Endothelial cell (in vitro differentiated cells): ENCODE measurements around the gene OGFR. TPM values are rescaled to one million over a fixed set of nuclear protein-coding genes. Genes with fewer than 3 reads are reported as not detected.
A peak's percentile ranks its signal among the peaks of the same experiment; 100 is the strongest.

Experiments
- DNase-seq: peaks from one replicate; pipeline ENCODE4 v3.0.0; 2021; ENCODE audit warnings: low spot score
- H3K27ac Mint-ChIP-seq: one replicate; pipeline ENCODE4 v1.8.0; 2021; ENCODE audit warnings: mixed read lengths, inconsistent platforms; ENCODE audit not compliant: unreplicated experiment
- H3K27me3 Mint-ChIP-seq: one replicate; pipeline ENCODE4 v1.8.0; 2021; ENCODE audit warnings: mild to moderate bottlenecking, moderate library complexity, mixed read lengths, inconsistent platforms; ENCODE audit not compliant: unreplicated experiment
- H3K36me3 Mint-ChIP-seq: one replicate; pipeline ENCODE4 v1.8.0; 2021; ENCODE audit warnings: mild to moderate bottlenecking, low read depth, mixed read lengths, inconsistent platforms; ENCODE audit not compliant: unreplicated experiment
- H3K4me1 Mint-ChIP-seq: one replicate; pipeline ENCODE4 v1.8.0; 2021; ENCODE audit warnings: mild to moderate bottlenecking, mixed read lengths, inconsistent platforms; ENCODE audit not compliant: unreplicated experiment
- H3K4me3 Mint-ChIP-seq: one replicate; pipeline ENCODE4 v1.8.0; 2021; ENCODE audit warnings: mild to moderate bottlenecking, mixed read lengths, inconsistent platforms; ENCODE audit not compliant: unreplicated experiment
- H3K9me3 Mint-ChIP-seq: one replicate; pipeline ENCODE4 v1.8.0; 2021; ENCODE audit warnings: mixed read lengths, inconsistent platforms; ENCODE audit not compliant: unreplicated experiment
- CTCF ChIP-seq: fragments of 200-600 bp; sonication (generic); IDR thresholded peaks from one replicate; pipeline ENCODE4 v1.5.0; 2021; ENCODE audit warnings: antibody characterized with exemption; ENCODE audit not compliant: unreplicated experiment
- total RNA-seq: library from RNA; stranded (reverse); fragmentation: NEBNext Ultra II Directional; extraction: Animal tissue kit (Norgen Biotek cat#: 25700); gene quantifications from one replicate; pipeline ENCODE4 v1.2.1, GENCODE V29; 2021; ENCODE audit not compliant: unreplicated experiment

OGFR gene
- total RNA-seq, 1 donor from 2014 or later = 27.6 TPM

DNA sequence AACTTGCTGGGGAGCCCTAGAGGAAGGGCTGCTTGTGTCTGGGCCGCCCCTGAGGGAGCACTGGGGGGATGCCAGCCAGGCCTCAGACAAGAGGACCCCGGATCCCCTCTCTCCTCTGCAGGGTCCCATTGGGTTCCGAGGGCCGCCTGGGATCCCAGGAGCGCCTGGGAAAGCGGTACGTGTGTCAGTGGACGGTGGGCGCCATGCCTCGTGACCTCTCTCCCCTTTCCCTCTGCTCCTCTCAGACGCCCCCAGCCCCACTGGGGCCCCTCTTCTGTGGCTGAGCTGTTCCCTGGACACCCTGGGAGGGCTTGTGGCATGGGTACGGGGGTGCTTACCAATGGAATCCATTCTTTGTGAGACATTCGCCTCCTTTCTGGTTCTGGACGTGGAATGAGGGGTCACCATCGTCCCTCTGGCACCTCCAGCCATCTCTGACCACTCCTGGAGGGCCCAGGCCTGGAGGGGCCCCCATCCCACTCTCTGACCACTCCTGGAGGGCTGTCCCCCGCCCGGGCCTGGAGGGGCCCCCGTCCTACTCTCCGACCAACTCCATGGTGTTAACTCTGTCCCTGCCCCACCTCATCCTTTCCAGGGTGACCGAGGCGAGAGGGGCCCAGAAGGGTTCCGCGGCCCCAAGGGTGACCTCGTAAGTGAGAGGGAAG, 22.1 kb downstream of the OGFR start:
- Mint-ChIP-seq H3K9me3 (no peaks in the 10 kb centered on the region), H3K27me3 (peaks cover 5% of the 10 kb centered on the region), H3K36me3 (no peaks in the 10 kb centered on the region), H3K4me3 (no peak overlapping the region), H3K4me1 (no peaks in the 10 kb centered on the region), H3K27ac (no peak overlapping the region)
- no peak for TF ChIP-seq CTCF
- no peak for DNase-seq

DNA sequence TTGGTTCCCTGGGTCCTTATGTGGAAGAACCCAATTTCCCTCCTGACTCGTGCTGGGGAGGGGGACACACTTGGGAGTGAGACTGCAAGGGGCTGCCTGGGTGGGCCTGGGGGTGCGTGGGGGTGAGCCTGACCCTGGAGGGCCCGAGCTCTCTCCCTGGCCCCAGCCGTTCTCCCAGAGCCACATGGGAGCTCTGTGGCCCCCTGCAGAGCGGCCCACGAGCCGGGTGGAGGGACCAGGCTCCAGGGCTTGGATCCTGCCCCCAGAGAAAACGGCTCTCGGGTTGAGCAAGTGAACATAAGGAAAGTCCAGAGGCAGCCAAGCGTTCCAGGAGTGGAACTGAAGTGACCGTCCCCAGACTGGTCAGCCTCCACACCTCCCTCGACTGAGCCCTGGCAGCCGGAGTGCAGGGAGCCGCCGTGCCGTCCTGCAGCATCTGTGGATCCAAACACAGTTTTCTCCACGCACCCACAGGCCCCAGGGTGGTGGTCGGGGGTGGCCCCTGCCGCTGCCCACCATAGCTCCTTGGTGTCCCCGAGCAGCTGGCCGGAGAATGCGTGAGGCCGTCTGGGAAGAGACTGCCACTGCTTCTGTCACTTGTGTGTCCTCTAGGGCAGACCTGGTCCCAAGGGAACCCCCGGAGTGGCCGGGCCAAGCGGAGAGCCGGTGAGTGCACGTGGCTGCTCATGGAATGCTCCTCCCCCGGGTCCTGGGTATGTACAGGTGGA, 22.8 kb downstream of the OGFR start:
- Mint-ChIP-seq H3K27me3 (peaks cover 5% of the 10 kb centered on the region), H3K4me3 (no peak overlapping the region), H3K27ac (no peak overlapping the region), H3K4me1 (no peaks in the 10 kb centered on the region), H3K36me3 (no peaks in the 10 kb centered on the region), H3K9me3 (no peaks in the 10 kb centered on the region)
- no peak for DNase-seq
- TF ChIP-seq CTCF = no peak

- Mint-ChIP-seq H3K27me3 (peaks cover 6% of the 10 kb centered on the region), H3K27ac (no peak overlapping the region), H3K36me3 (no peaks in the 10 kb centered on the region), H3K4me3 (no peak overlapping the region), H3K9me3 (no peaks in the 10 kb centered on the region), H3K4me1 (no peaks in the 10 kb centered on the region)
- no peak for TF ChIP-seq CTCF
- no peak for DNase-seq
Measured at GRCh38 chr20:62828051-62828450, 23.4 kb downstream of the OGFR start.

DNA sequence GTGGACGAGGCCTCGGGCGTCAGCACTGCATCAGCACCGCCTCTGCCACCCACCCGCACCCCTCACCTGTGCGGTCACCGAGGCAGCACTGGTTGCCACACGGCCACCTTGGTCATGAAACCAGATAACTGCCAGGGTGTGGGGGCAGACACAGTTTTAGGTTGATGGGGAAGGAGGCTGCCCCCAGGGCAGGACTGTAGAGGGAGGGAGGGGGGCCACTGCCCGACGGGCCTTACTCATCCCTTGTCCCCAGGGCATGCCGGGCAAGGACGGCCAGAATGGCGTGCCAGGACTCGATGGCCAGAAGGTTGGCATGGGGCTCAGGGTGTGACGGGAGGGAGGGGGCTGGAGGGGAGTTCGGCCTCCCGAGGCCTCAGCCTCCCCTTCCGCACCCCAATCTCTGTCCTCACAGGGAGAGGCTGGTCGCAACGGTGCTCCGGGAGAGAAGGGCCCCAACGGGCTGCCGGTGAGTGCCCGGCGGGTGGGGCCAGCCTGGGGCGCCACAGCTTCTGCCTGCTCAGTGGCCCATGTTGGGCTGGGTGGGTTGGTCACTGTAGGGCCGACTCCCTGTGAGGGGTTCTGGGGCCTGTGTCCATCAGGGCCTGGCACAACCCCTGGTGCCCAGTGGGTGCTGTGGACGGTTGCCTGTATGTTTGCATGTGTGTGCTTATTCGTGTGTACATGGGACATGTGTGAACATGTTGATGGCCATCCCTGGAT, 24.0 kb downstream of the OGFR start:
- no peak for TF ChIP-seq CTCF
- DNase-seq = peak; percentile 2
- Mint-ChIP-seq H3K27me3 (peaks cover 5% of the 10 kb centered on the region), H3K4me3 (no peak overlapping the region), H3K36me3 (no peaks in the 10 kb centered on the region), H3K27ac (no peak overlapping the region), H3K9me3 (no peaks in the 10 kb centered on the region), H3K4me1 (no peaks in the 10 kb centered on the region)
